ES-I3 (cell line): Measurements from ENCODE around the gene ZNF324.
"Not testable (repeated sequence)": the region's sequence is repeated elsewhere in the genome, so short reads cannot be mapped to it uniquely, and the experiment has no call there.

Source experiments
- H3K36me3 ChIP-seq: 2 replicates; pipeline ENCODE4 v1.6.1; 2013; ENCODE audit warnings: mild to moderate bottlenecking, low read length, control low read depth, moderate library complexity; ENCODE audit not compliant: insufficient read depth
- H3K4me1 ChIP-seq: 2 replicates; pipeline ENCODE4 v1.6.1; 2013; ENCODE audit warnings: mild to moderate bottlenecking, control low read depth, low read length; ENCODE audit not compliant: insufficient read depth
- H3K9ac ChIP-seq: 2 replicates; pipeline ENCODE4 v1.6.1; 2013; ENCODE audit warnings: low read depth, mild to moderate bottlenecking, low read length, moderate library complexity
- H3K9me3 ChIP-seq: 2 replicates; pipeline ENCODE4 v1.6.1; 2013; ENCODE audit warnings: mild to moderate bottlenecking, low read length, moderate library complexity; ENCODE audit not compliant: control insufficient read depth, insufficient read depth

Gene ZNF324

GRCh38 chr19:58499021-58499927 is 32.4 kb downstream of the ZNF324 start:
- Histone ChIP-seq H3K36me3 (no peaks in the 10 kb centered on the region), H3K9ac (peak overlapping the region; percentile 84), H3K9me3 (no peaks in the 10 kb centered on the region), H3K4me1 (0 out of 2 replicates have a peak, but pooled peaks cover 5% of the 10 kb centered on the region)

GRCh38 chr19:58500242-58500641 is 33.4 kb downstream of the ZNF324 start:
- 0 out of 2 replicates have a peak, but pooled peaks cover 5% of the 10 kb centered on the region for H3K4me1 ChIP-seq
- H3K36me3 ChIP-seq: no peaks in the 10 kb centered on the region
- H3K9ac ChIP-seq: peak overlapping the region; percentile 63
- H3K9me3 ChIP-seq: no peaks in the 10 kb centered on the region

GRCh38 chr19:58507602-58508223 is 40.8 kb downstream of the ZNF324 start:
- not testable (repeated sequence) for H3K36me3 ChIP-seq, H3K9ac ChIP-seq, H3K9me3 ChIP-seq

GRCh38 chr19:58509731-58510083 is 42.8 kb downstream of the ZNF324 start:
- Histone ChIP-seq H3K9ac (no peak overlapping the region), H3K9me3 (no peaks in the 10 kb centered on the region), H3K36me3 (no peaks in the 10 kb centered on the region), H3K4me1 (no peaks in the 10 kb centered on the region)

More at GRCh38 chr19:58507602-58508223, 40.8 kb downstream of the ZNF324 start:
- not testable (repeated sequence) for H3K4me1 ChIP-seq

GRCh38 chr19:58510084-58510862 is 43.4 kb downstream of the ZNF324 start:
- H3K4me1 ChIP-seq: peaks cover 1% of the 10 kb centered on the region; the same call in 1 of the 2 replicates
- H3K9me3 ChIP-seq: no peaks in the 10 kb centered on the region
- H3K36me3 ChIP-seq: no peaks in the 10 kb centered on the region
- H3K9ac ChIP-seq: no peak overlapping the region

GRCh38 chr19:58511353-58512208 is 44.7 kb downstream of the ZNF324 start, which contains the start of gene SLC27A5:
TSS of gene SLC27A5 (minus strand) at chr19:58511992. CDS start at chr19:58511955, 37 bp downstream.
- H3K36me3 ChIP-seq: no peaks in the 10 kb centered on the region
- no peaks in the 10 kb centered on the region for H3K9me3 ChIP-seq
- peaks cover 8% of the 10 kb centered on the region; the same call in 1 of the 2 replicates for H3K4me1 ChIP-seq
- H3K9ac ChIP-seq: no peak within 1 kb of the TSS

GRCh38 chr19:58513213-58513693 is 46.4 kb downstream of the ZNF324 start:
- Histone ChIP-seq H3K9ac (peak overlapping the region; percentile 44; the same call in 1 of the 2 replicates), H3K4me1 (peaks cover 8% of the 10 kb centered on the region; the same call in 1 of the 2 replicates), H3K36me3 (no peaks in the 10 kb centered on the region), H3K9me3 (no peaks in the 10 kb centered on the region)

GRCh38 chr19:58513694-58514563 is 47.0 kb downstream of the ZNF324 start:
- no peaks in the 10 kb centered on the region for H3K36me3 ChIP-seq
- peak overlapping the region; percentile 67 for H3K9ac ChIP-seq
- H3K9me3 ChIP-seq: no peaks in the 10 kb centered on the region
- H3K4me1 ChIP-seq: peaks cover 8% of the 10 kb centered on the region; the same call in 1 of the 2 replicates

GRCh38 chr19:58514564-58515022 is 47.7 kb downstream of the ZNF324 start:
- H3K9me3 ChIP-seq: no peaks in the 10 kb centered on the region
- peak overlapping the region; percentile 67 for H3K9ac ChIP-seq
- H3K4me1 ChIP-seq: peaks cover 8% of the 10 kb centered on the region; the same call in 1 of the 2 replicates
- H3K36me3 ChIP-seq: no peaks in the 10 kb centered on the region

GRCh38 chr19:58515259-58515658 is 48.4 kb downstream of the ZNF324 start:
- Histone ChIP-seq H3K4me1 (peaks cover 8% of the 10 kb centered on the region; the same call in 1 of the 2 replicates), H3K9me3 (no peaks in the 10 kb centered on the region), H3K36me3 (no peaks in the 10 kb centered on the region), H3K9ac (no peak overlapping the region)

GRCh38 chr19:58516246-58516836 is 49.5 kb downstream of the ZNF324 start:
- Histone ChIP-seq H3K9me3 (no peaks in the 10 kb centered on the region), H3K36me3 (no peaks in the 10 kb centered on the region), H3K4me1 (peaks cover 10% of the 10 kb centered on the region), H3K9ac (no peak overlapping the region)
